PC-9 (cell line): Measurements from ENCODE around the gene COL27A1. TPM values are rescaled to one million over a fixed set of nuclear protein-coding genes. Genes with fewer than 3 reads are reported as not detected.

Experiments
- BruUV-seq: library from RNA; stranded (reverse); fragments of 400-500 nt; replicated peaks from 2 replicates; lab custom pipeline; 2021; lab: Mats Ljungman, UMichigan
- CTCF ChIA-PET: fragments of 300-600 bp; sonication (Branson Sonifier 250); formaldehyde crosslinking; loops from one replicate; lab custom pipeline; 2022; ENCODE audit warnings: antibody characterized with exemption; lab: Charles Lee
- POLR2A ChIA-PET: fragments of 300-600 bp; sonication (Branson Sonifier 250); formaldehyde crosslinking; loops from one replicate; lab custom pipeline; 2022; ENCODE audit warnings: antibody characterized with exemption; ENCODE audit not compliant: unreplicated experiment; lab: Charles Lee
- DNase-seq, 2 experiments: peaks; one replicate each; pipeline versions ENCODE4 v3.0.0 to v3.0.0-alpha.2; 2015 to 2022; ENCODE audit warnings: mixed read lengths in 1 of 2
- H2AFZ ChIP-seq: fragments of 200-600 bp; sonication (generic); 2 replicates; pipeline ENCODE4 v1.8.1; 2017; ENCODE audit warnings: antibody characterized with exemption
- H3F3A ChIP-seq: fragments of 200-600 bp; sonication (generic); 2 replicates; pipeline ENCODE4 v1.8.1; 2017; ENCODE audit warnings: antibody characterized with exemption, mild to moderate bottlenecking, low read depth; ENCODE audit not compliant: insufficient read depth
- H3K27ac ChIP-seq: fragments of 200-600 bp; sonication (generic); 2 replicates; pipeline ENCODE4 v1.6.1; 2016; ENCODE audit warnings: mixed run types
- H3K27me3 ChIP-seq: fragments of 200-600 bp; sonication (generic); 2 replicates; pipeline ENCODE4 v1.6.1; 2016; ENCODE audit warnings: low read depth, mixed run types; ENCODE audit not compliant: insufficient read depth
- H3K36me3 ChIP-seq: fragments of 200-600 bp; sonication (generic); 2 replicates; pipeline ENCODE4 v1.6.1; 2016; ENCODE audit warnings: low read depth, mixed run types
- H3K4me1 ChIP-seq: fragments of 200-600 bp; sonication (generic); replicated peaks from 2 replicates; pipeline ENCODE4 v1.6.1; 2016; ENCODE audit warnings: mixed run types; ENCODE audit not compliant: insufficient read depth
- H3K4me2 ChIP-seq: fragments of 200-600 bp; sonication (generic); 2 replicates; pipeline ENCODE4 v1.6.1; 2017; ENCODE audit warnings: mixed run types
- H3K4me3 ChIP-seq: fragments of 200-600 bp; sonication (generic); 2 replicates; pipeline ENCODE4 v1.6.1; 2016; ENCODE audit warnings: mixed run types
- H3K79me2 ChIP-seq: fragments of 200-600 bp; sonication (generic); 2 replicates; pipeline ENCODE4 v1.6.1; 2017; ENCODE audit warnings: low read depth, mixed run types
- H3K9me2 ChIP-seq: fragments of 200-600 bp; sonication (generic); 2 replicates; pipeline ENCODE4 v1.8.1; 2017; ENCODE audit warnings: mild to moderate bottlenecking; ENCODE audit not compliant: insufficient read depth
- H3K9me3 ChIP-seq: fragments of 200-600 bp; sonication (generic); 2 replicates; pipeline ENCODE4 v1.8.1; 2016; ENCODE audit warnings: low read depth; ENCODE audit not compliant: insufficient read depth
- H4K20me1 ChIP-seq: fragments of 200-600 bp; sonication (generic); 2 replicates; pipeline ENCODE4 v1.8.1; 2017; ENCODE audit not compliant: insufficient read depth
- CTCF ChIP-seq: fragments of 200-600 bp; sonication (generic); conservative IDR thresholded peaks from 2 replicates; pipeline ENCODE4 v1.6.1; 2017; ENCODE audit warnings: mixed run types, antibody characterized with exemption, mild to moderate bottlenecking, moderate library complexity
- EZH2 ChIP-seq: fragments of 200-600 bp; sonication (generic); IDR thresholded peaks from 2 replicates; pipeline ENCODE4 v1.8.0; 2017; ENCODE audit warnings: antibody characterized with exemption, low read depth
- intact Hi-C: fragments of 100-400 bp; cut with micrococcal nuclease; formaldehyde crosslinking; loops from one replicate; pipeline ENCODE4 v1.10.0; 2022; ENCODE audit not compliant: unreplicated experiment
- total RNA-seq: library from RNA; stranded (reverse); gene quantifications from 2 replicates; pipeline ENCODE4 v1.2.3, GENCODE V29; 2021

The COL27A1 gene
- total RNA-seq, 1 experiment from 2014 or later = 0.39 TPM

- intact Hi-C loops = no loop called here
- Histone ChIP-seq H3K27me3 (peaks cover 3% of the 10 kb centered on the region), H4K20me1 (no peaks in the 10 kb centered on the region), H3K27ac (no peak overlapping the region), H3K4me1 (no peaks in the 10 kb centered on the region), H3K9me2 (no peaks in the 10 kb centered on the region), H3K9me3 (no peaks in the 10 kb centered on the region), H2AFZ (no peak overlapping the region), H3F3A (no peaks in the 10 kb centered on the region), H3K36me3 (no peaks in the 10 kb centered on the region), H3K4me2 (no peak overlapping the region), H3K79me2 (no peaks in the 10 kb centered on the region), H3K4me3 (no peak overlapping the region)
- ChIA-PET CTCF (no interaction called here), POLR2A (no interaction called here)
- BruUV-seq = no TSS peak
- TF ChIP-seq CTCF (no peak), EZH2 (no peak)
- no peak for DNase-seq
Observed at GRCh38 chr9:114242837-114243236, 87.5 kb downstream of the COL27A1 start.

- TF ChIP-seq CTCF (no peak), EZH2 (no peak)
- Histone ChIP-seq H2AFZ (no peak overlapping the region), H3F3A (no peaks in the 10 kb centered on the region), H3K27me3 (peaks cover 3% of the 10 kb centered on the region), H3K27ac (no peak overlapping the region), H3K79me2 (no peaks in the 10 kb centered on the region), H4K20me1 (no peaks in the 10 kb centered on the region), H3K36me3 (no peaks in the 10 kb centered on the region), H3K4me1 (no peaks in the 10 kb centered on the region), H3K9me3 (no peaks in the 10 kb centered on the region), H3K4me3 (no peak overlapping the region), H3K4me2 (no peak overlapping the region), H3K9me2 (no peaks in the 10 kb centered on the region)
- CTCF ChIA-PET = no interaction called here
- POLR2A ChIA-PET = no interaction called here
- no peak for DNase-seq
- BruUV-seq = no TSS peak
- intact Hi-C loops = no loop called here
Observed at GRCh38 chr9:114243240-114243639, 87.9 kb downstream of the COL27A1 start.

- no peak overlapping the region for H3K4me3 ChIP-seq
- H3K9me3 ChIP-seq = no peaks in the 10 kb centered on the region
- peaks cover under 1% of the 10 kb centered on the region; the same call in 1 of the 2 replicates for H3K27me3 ChIP-seq
- H4K20me1 ChIP-seq = no peaks in the 10 kb centered on the region
- TF ChIP-seq CTCF (no peak), EZH2 (no peak)
- H3K36me3 ChIP-seq = no peaks in the 10 kb centered on the region
- ChIA-PET CTCF (interaction anchor here (0.6 kb wide), 1 partner anchor 1314 kb away, joined by 3 read pairs; no protein-coding TSS in a partner anchor), POLR2A (interaction anchor here (0.6 kb wide), 1 partner anchor 28 kb away, joined by 3 read pairs; no protein-coding TSS in a partner anchor)
- H3K4me2 ChIP-seq = no peak overlapping the region
- no peaks in the 10 kb centered on the region for H3K4me1 ChIP-seq
- no peak overlapping the region for H2AFZ ChIP-seq
- no peak overlapping the region for H3K27ac ChIP-seq
- no peak for DNase-seq
- no peaks in the 10 kb centered on the region for H3K79me2 ChIP-seq
- BruUV-seq = no TSS peak
- H3F3A ChIP-seq = no peaks in the 10 kb centered on the region
- intact Hi-C loops = no loop called here
- H3K9me2 ChIP-seq = no peaks in the 10 kb centered on the region
Observed at GRCh38 chr9:114244570-114244969, 89.2 kb downstream of the COL27A1 start.
